Prostate gland (tissue), 2 donors: ENCODE measurements around the gene SGCG. TPM values are rescaled to one million over a fixed set of nuclear protein-coding genes. Genes with fewer than 3 reads are reported as not detected.

Source experiments
- DNase-seq: peaks from one replicate; pipeline ENCODE4 v3.0.0-alpha.2; 2019; ENCODE audit warnings: low spot score
- H3K27ac ChIP-seq, 2 donors: fragments of 200-600 bp; sonication (generic); 2 replicates each; pipeline ENCODE4 v1.5.1; 2017 to 2019
- H3K27me3 ChIP-seq: fragments of 200-600 bp; sonication (generic); replicated peaks from 2 replicates; pipeline ENCODE4 v1.5.1; 2019; ENCODE audit not compliant: insufficient read depth
- H3K36me3 ChIP-seq, 2 donors: fragments of 200-600 bp; sonication (generic); 1 replicate in 1 of 2; 2 replicates in 1 of 2; pipeline versions ENCODE4 v1.5.1 to v1.8.1; 2017 to 2019
- H3K4me1 ChIP-seq: fragments of 200-600 bp; sonication (generic); replicated peaks from 2 replicates; pipeline ENCODE4 v1.5.1; 2019
- H3K4me3 ChIP-seq, 2 donors: fragments of 200-600 bp; sonication (generic); 2 replicates each; pipeline ENCODE4 v1.5.1; 2017 to 2019
- H3K9me3 ChIP-seq: fragments of 200-600 bp; sonication (generic); 2 replicates; pipeline ENCODE4 v1.5.1; 2017
- CTCF ChIP-seq, 4 experiments: fragments of 200-600 bp in 2 of 4; fragments of 450-650 bp in 2 of 4; sonication (generic) in 2 of 4; IDR thresholded peaks; 1 replicate in 3 of 4; 2 replicates in 1 of 4; pipeline ENCODE4 v1.5.1; 2016 to 2019; ENCODE audit warnings: antibody characterized with exemption in 4 of 4, mild to moderate bottlenecking in 2 of 4, moderate library complexity in 2 of 4
- POLR2A ChIP-seq: fragments of 450-650 bp; IDR thresholded peaks from one replicate; pipeline ENCODE4 v1.6.1; 2016; ENCODE audit warnings: antibody characterized with exemption, mild to moderate bottlenecking
- POLR2AphosphoS5 ChIP-seq: sonication (generic); formaldehyde crosslinking; IDR thresholded peaks from one replicate; pipeline ENCODE4 v1.6.1; 2017; ENCODE audit warnings: antibody characterized with exemption
- WGBS: methylation state at CpG from one replicate; pipeline ENCODE4 v1.1.5; 2018; 5-methylcytosine and 5-hydroxymethylcytosine counted together
- intact Hi-C: fragments of 100-400 bp; cut with DNase I; formaldehyde crosslinking; loops from one replicate; pipeline ENCODE4 v1.14.2; 2022
- total RNA-seq, 2 donors: library from RNA; depleted of rRNA; stranded (reverse); fragments of >200 nt; gene quantifications; one replicate each; pipeline ENCODE4 v1.1.0, GENCODE V29; 2016

The SGCG gene
- total RNA-seq, 2 donors from 2014 or later = 1.3 to 1.9 TPM

DNA sequence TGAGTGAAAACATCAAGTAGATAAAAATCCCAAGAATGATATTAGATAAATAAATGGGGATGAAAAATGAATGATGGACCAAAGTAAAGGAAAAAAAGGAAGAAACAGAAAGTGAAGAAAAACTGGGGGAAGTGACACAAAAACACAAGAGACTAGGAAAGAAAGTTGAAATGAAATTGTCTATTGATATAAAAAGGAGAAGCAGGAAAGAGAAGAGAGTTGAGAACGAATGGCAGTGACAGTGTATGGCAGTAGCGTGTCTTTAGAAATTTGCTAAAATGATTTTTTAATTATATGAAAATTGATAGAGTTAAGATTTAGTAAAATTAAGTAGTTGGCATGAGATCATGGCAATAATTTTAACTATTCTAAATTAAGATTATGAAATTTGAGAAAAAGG, 36.3 kb upstream of the SGCG start:
- WGBS = 92% methylated on average over 2 of the region's 2 CpGs
- no peaks in the 10 kb centered on the region for H3K4me1 ChIP-seq
- H3K36me3 ChIP-seq = no peaks in the 10 kb centered on the region
- no peak for TF ChIP-seq POLR2AphosphoS5
- no peak for TF ChIP-seq CTCF (IDR thresholded peaks at IDR 0.05)
- TF ChIP-seq POLR2A = no peak
- H3K4me3 ChIP-seq = no peak overlapping the region
- intact Hi-C loops = no loop called here
- H3K27ac ChIP-seq = no peak overlapping the region
- no peaks in the 10 kb centered on the region for H3K9me3 ChIP-seq
- DNase-seq = no peak
- no peaks in the 10 kb centered on the region for H3K27me3 ChIP-seq

DNA sequence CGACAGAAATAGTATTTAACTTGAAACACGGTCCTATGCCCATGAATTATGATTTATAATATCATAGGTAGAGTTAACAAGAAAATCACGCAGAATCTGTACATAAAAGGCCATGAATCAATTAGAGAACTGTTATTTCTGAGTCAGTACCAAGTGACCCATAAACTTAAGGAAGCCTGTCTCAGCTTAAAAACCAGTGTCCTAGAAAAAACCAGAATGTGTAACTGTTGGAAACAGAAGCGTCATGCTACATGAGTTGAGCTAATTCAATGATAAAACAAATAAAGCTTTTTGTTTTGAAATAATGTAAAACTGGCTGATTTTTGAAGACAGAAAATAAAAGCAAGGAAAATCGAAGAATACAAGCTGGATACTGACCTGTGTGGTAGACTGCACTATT, 34.8 kb upstream of the SGCG start:
- DNase-seq = no peak
- Histone ChIP-seq H3K27me3 (no peaks in the 10 kb centered on the region), H3K4me3 (no peak overlapping the region), H3K9me3 (no peaks in the 10 kb centered on the region), H3K27ac (no peak overlapping the region), H3K4me1 (no peaks in the 10 kb centered on the region), H3K36me3 (no peaks in the 10 kb centered on the region)
- intact Hi-C loops = no loop called here
- no peak for TF ChIP-seq POLR2AphosphoS5
- TF ChIP-seq CTCF (IDR thresholded peaks at IDR 0.05) = no peak
- TF ChIP-seq POLR2A = no peak
- 82% methylated on average over 5 of the region's 5 CpGs for WGBS

DNA sequence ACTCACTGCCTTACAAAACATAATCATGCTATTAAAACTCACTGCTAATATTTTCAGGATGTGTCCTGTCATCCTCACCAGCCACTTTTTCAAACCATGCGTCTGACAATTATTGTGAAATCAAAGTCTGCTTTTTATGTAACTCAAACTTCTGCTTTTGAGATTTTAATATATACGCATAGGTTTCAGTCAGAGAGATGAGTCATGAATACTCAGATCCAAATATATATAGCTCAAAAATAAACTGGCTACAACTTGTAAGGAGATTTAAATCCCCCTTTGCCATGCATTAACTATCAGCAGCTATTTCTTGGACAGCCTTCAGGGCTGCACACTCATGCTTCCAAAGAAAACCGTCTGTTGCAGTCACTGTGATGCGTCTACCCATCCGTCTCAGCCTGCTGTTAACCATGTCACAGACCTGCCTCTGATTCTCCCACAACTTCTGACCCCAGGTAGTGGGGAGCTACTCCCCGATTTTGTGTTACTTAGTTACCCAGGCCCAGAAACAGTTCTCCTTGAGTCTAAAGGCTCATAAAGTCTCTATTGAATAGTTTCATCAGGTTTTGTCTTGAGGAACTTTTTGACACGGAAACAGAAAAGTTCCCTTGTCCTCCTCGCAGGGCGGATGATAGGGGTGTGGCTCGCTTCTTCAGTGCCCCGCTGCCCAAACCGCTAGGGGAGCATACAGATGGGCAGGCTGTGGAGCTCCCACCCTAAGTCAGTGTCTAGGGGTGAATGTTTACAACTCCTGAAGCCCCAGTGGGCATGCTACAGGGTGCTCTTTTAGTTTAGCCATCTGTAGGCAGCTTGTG, 33.8 kb upstream of the SGCG start:
- H3K9me3 ChIP-seq = no peaks in the 10 kb centered on the region
- no peak for DNase-seq
- no peak overlapping the region for H3K27ac ChIP-seq
- no peak overlapping the region for H3K4me3 ChIP-seq
- no peaks in the 10 kb centered on the region for H3K4me1 ChIP-seq
- intact Hi-C loops = no loop called here
- no peak for TF ChIP-seq POLR2A
- TF ChIP-seq CTCF (IDR thresholded peaks at IDR 0.05) = no peak
- TF ChIP-seq POLR2AphosphoS5 = no peak
- H3K27me3 ChIP-seq = no peaks in the 10 kb centered on the region
- WGBS = 62% methylated on average over 12 of the region's 12 CpGs
- no peaks in the 10 kb centered on the region for H3K36me3 ChIP-seq

DNA sequence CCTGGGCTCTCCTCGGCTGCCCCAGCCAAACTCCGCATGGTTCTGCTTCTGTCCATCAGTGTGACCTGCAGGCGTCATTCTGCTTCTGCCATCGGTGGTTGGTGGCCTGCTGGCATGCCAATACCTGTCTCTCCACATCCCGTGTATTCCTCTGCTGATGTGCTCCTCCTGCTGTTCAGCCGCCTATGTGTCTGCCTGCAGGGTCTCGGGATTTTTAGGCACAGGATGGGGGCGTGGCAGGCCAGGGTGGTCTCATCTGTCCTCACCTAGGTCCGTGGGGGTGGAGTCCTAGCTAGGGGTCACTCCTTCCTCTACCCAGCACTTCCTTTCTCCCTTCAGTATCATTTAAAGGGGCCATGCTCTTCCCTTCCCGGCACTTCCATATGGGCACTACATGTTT, 33.0 kb upstream of the SGCG start:
- Histone ChIP-seq H3K9me3 (no peaks in the 10 kb centered on the region), H3K27me3 (no peaks in the 10 kb centered on the region), H3K4me1 (no peaks in the 10 kb centered on the region), H3K36me3 (no peaks in the 10 kb centered on the region), H3K4me3 (no peak overlapping the region), H3K27ac (no peak overlapping the region)
- intact Hi-C loops = no loop called here
- DNase-seq = no peak
- WGBS = 78% methylated on average over 10 of the region's 10 CpGs
- TF ChIP-seq POLR2AphosphoS5 (no peak), POLR2A (no peak), CTCF (IDR thresholded peaks at IDR 0.05) (no peak)

GRCh38 chr13:23157781-23158180, 23.0 kb upstream of the SGCG start:
- TF ChIP-seq POLR2A (no peak), CTCF (IDR thresholded peaks at IDR 0.05) (no peak), POLR2AphosphoS5 (no peak)
- Histone ChIP-seq H3K4me1 (no peaks in the 10 kb centered on the region), H3K27me3 (peaks cover 3% of the 10 kb centered on the region), H3K9me3 (no peaks in the 10 kb centered on the region), H3K4me3 (no peak overlapping the region), H3K36me3 (no peaks in the 10 kb centered on the region), H3K27ac (no peak overlapping the region)
- intact Hi-C loops = no loop called here
- no peak for DNase-seq
- 50% methylated on average over 7 of the region's 7 CpGs for WGBS
